Heart left ventricle (tissue), 16 donors: ENCODE measurements around the gene DOHH. TPM values are rescaled to one million over a fixed set of nuclear protein-coding genes. Genes with fewer than 3 reads are reported as not detected.

ENCODE experiments used
- ATAC-seq, 4 donors: fragments of 200-7000 bp; cut with Tn5 transposase; one replicate each; pipeline ENCODE4 v1.9.1; 2020 to 2022; ENCODE audit warnings: moderate library complexity in 4 of 4, mild to moderate bottlenecking in 3 of 4, moderate number of reproducible peaks in 1 of 4
- DNase-seq, 5 donors: peaks; one replicate each; pipeline ENCODE4 v3.0.0-alpha.2; 2020
- H3K27ac ChIP-seq, 12 donors: fragments of 200-600 bp; sonication (generic) in 4 of 12; one replicate each; pipeline versions ENCODE4 v1.5.0 to v1.8.0; 2016 to 2022; ENCODE audit warnings: mild to moderate bottlenecking in 2 of 12
- H3K27me3 ChIP-seq, 9 donors: fragments of 200-600 bp; sonication (generic) in 2 of 9; one replicate each; pipeline versions ENCODE4 v1.5.1 to v1.8.0; 2016 to 2022; ENCODE audit warnings: mild to moderate bottlenecking in 3 of 9
- H3K36me3 ChIP-seq, 9 donors: fragments of 200-600 bp; sonication (generic) in 2 of 9; one replicate each; pipeline versions ENCODE4 v1.5.0 to v1.8.0; 2018 to 2022; ENCODE audit warnings: mild to moderate bottlenecking in 2 of 9
- H3K4me1 ChIP-seq, 12 donors: fragments of 200-600 bp; sonication (generic) in 4 of 12; one replicate each; pipeline versions ENCODE4 v1.5.0 to v1.8.0; 2016 to 2022; ENCODE audit warnings: mild to moderate bottlenecking in 3 of 12
- H3K4me3 ChIP-seq, 12 donors: fragments of 200-600 bp; sonication (generic) in 4 of 12; one replicate each; pipeline versions ENCODE4 v1.5.0 to v1.8.0; 2017 to 2022; ENCODE audit warnings: mild to moderate bottlenecking in 9 of 12, moderate library complexity in 4 of 12
- H3K9me3 ChIP-seq, 12 donors: fragments of 200-600 bp; sonication (generic) in 4 of 12; one replicate each; pipeline versions ENCODE4 v1.5.0 to v1.8.0; 2016 to 2022; ENCODE audit warnings: mild to moderate bottlenecking in 1 of 12
- CTCF ChIP-seq, 12 donors: fragments of 200-600 bp; sonication (generic) in 4 of 12; IDR thresholded peaks; one replicate each; pipeline versions ENCODE4 v1.5.0 to v1.8.0; 2018 to 2022; ENCODE audit warnings: antibody characterized with exemption in 12 of 12, mild to moderate bottlenecking in 5 of 12
- POLR2A ChIP-seq, 2 donors: fragments of 450-650 bp; IDR thresholded peaks; one replicate each; pipeline ENCODE4 v1.6.1; 2017; ENCODE audit warnings: antibody characterized with exemption in 2 of 2, mild to moderate bottlenecking in 2 of 2, moderate library complexity in 2 of 2
- WGBS, 4 donors: extraction: QIAGEN DNeasy Blood & Tissue Kit in 2 of 4; methylation state at CpG; one replicate each; pipeline versions ENCODE4 v1.1.5 to v1.1.7; 2013 to 2018; 5-methylcytosine and 5-hydroxymethylcytosine counted together
- intact Hi-C, 10 donors: fragments of 100-400 bp; cut with DNase I; formaldehyde crosslinking; loops; one replicate each; pipeline versions ENCODE4 v1.11.1 to v1.14.2; 2022
- polyA plus RNA-seq, 2 donors: library from polyadenylated mRNA; stranded (reverse); fragments of 200-250 nt; gene quantifications; one replicate each; pipeline ENCODE4 v1.2.3, GENCODE V29; 2013
- total RNA-seq, 9 donors: library from RNA; depleted of rRNA in 2 of 9; stranded (reverse); fragments of >200 nt in 2 of 9; fragmentation: NEBNext Ultra II Directional in 3 of 9; extraction: Animal tissue kit (Norgen Biotek cat#: 25700) in 3 of 9; gene quantifications; one replicate each; pipeline versions ENCODE4 v1.1.0 to v1.2.4, GENCODE V29; 2016 to 2023
- donor health status: ischemic (EF 13 %, LVEDD 7.1; RV severe dilation, severe dysfunction).
- donor health status: healthy with polysubstance abuse.
- donor health status: DM: no; HTN: yes; CAD: no.
- donor health status: DM: no; HTN: no; CAD: no.
- donor health status: ischemic (EF 25% LVEDD 6.9; RV normal size, moderate dysfunction).
- donor health status: ischemic (EF 25% LVEDD 5.7; RV mildly dilated, moderate dysfunction).
- donor health status: healthy.
- donor health status: DM: yes; HTN: yes; CAD: no.
- donor health status: ischemic (EF 35%, LVEDD 5.7; RV mildly dilated, moderate dysfunction).
- donor health status: nonischemic (EF 11% LVEDD 7.7; RV severe dilation, severe dysfunction).
- donor health status: DM: yes; HTN: yes; CAD: no.
- donor health status: PGD.
- donor health status: ischemic (EF 29% LVEDD 5.4; RV normal size, mild dysfunction).
- donor health status: nonischemic (EF 23%, LVEDD 6.1; RV moderate dilation, normal function).

DOHH gene
- total and polyA plus RNA-seq, 11 donors: 7.4 to 34.3 (median 12.2) TPM

- H3K27me3 ChIP-seq: peaks cover 14 to 45% (median 34%) of the 10 kb centered on the region in 9 donors
- whole genome bisulfite sequencing, 4 donors: 22 to 25% (median 23%) methylated on average over 25 to 27 of the region's 27 CpGs
- H3K4me3 ChIP-seq: no peak overlapping the region
- H3K4me1 ChIP-seq: no peaks in the 10 kb centered on the region
- no peak for DNase-seq
- no peak overlapping the region for H3K27ac ChIP-seq
- TF ChIP-seq CTCF (IDR thresholded peaks at IDR 0.05) (no peak), POLR2A (IDR thresholded peaks at IDR 0.05) (no peak)
- no peaks in the 10 kb centered on the region for H3K36me3 ChIP-seq
- no peaks in the 10 kb centered on the region for H3K9me3 ChIP-seq
- no peak for ATAC-seq
- intact Hi-C loops: loop anchor here in 2 of 10 donors (5.0 to 10.0 kb wide), 2 partner anchors 156 to 254 kb away; partner anchors contain the start of gene CELF5 (in 1 of the 2)
These were observed 21.9 kb downstream of the DOHH start for GRCh38 chr19:3478409-3479176.

GRCh38 chr19:3477951-3478350 is 22.5 kb downstream of the DOHH start:
- no peaks in the 10 kb centered on the region for H3K9me3 ChIP-seq
- DNase-seq (no peak), ATAC-seq (no peak)
- H3K27me3 ChIP-seq: peaks cover 11 to 39% (median 28%) of the 10 kb centered on the region in 9 donors
- no peak overlapping the region for H3K4me3 ChIP-seq
- H3K4me1 ChIP-seq: peaks cover 0 to under 1% (median 0%) of the 10 kb centered on the region in 12 donors
- TF ChIP-seq CTCF (IDR thresholded peaks at IDR 0.05): no peak
- 67 to 94% (median 86%) methylated on average over 2 of the region's 2 CpGs for WGBS, 4 donors
- intact Hi-C loops: loop anchor here in 2 of 10 donors (5.0 to 10.0 kb wide), 2 partner anchors 156 to 253 kb away; partner anchors contain the start of gene CELF5 (in 1 of the 2)
- H3K27ac ChIP-seq: no peak overlapping the region
- no peaks in the 10 kb centered on the region for H3K36me3 ChIP-seq

DNA sequence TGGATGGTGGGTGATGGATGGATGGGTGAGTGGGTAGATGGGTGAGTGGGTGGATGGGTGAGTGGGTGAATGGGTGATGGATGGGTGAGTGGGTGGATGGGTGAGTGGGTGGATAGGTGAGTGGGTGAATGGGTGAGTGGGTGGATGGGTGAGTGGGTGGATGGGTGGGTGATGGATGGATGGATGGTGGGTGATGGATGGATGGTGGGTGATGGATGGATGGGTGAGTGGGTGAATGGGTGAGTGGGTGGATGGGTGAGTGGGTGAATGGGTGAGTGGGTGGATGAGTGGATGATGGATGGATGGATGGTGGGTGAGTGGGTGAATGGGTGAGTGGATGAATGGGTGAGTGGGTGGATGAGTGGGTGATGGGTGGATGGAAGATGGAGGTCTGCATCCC is 23.0 kb downstream of the DOHH start:
- H3K27ac ChIP-seq: no peak overlapping the region
- H3K4me3 ChIP-seq: no peak overlapping the region
- ATAC-seq (no peak), DNase-seq (no peak)
- H3K27me3 ChIP-seq: peaks cover 10 to 34% (median 25%) of the 10 kb centered on the region in 9 donors
- H3K9me3 ChIP-seq: no peaks in the 10 kb centered on the region
- TF ChIP-seq CTCF (IDR thresholded peaks at IDR 0.05) (no peak), POLR2A (IDR thresholded peaks at IDR 0.05) (no peak)
- H3K36me3 ChIP-seq: no peaks in the 10 kb centered on the region
- H3K4me1 ChIP-seq: peaks cover 0 to 5% (median 0%) of the 10 kb centered on the region in 12 donors
- intact Hi-C loops: loop anchor here in 2 of 10 donors (5.0 to 10.0 kb wide), 2 partner anchors 155 to 253 kb away; partner anchors contain the start of gene CELF5 (in 1 of the 2)

GRCh38 chr19:3476830-3477229 is 23.6 kb downstream of the DOHH start:
- Histone ChIP-seq H3K4me3 (no peak overlapping the region), H3K4me1 (peaks cover 0 to 10% (median 3%) of the 10 kb centered on the region in 12 donors), H3K27me3 (peaks cover 3 to 27% (median 18%) of the 10 kb centered on the region in 9 donors), H3K36me3 (no peaks in the 10 kb centered on the region), H3K27ac (no peak overlapping the region), H3K9me3 (no peaks in the 10 kb centered on the region)
- TF ChIP-seq CTCF (IDR thresholded peaks at IDR 0.05): no peak
- no peak for TF ChIP-seq POLR2A (IDR thresholded peaks at IDR 0.05)
- ATAC-seq (no peak), DNase-seq (no peak)
- 72 to 88% (median 86%) methylated on average over 2 of the region's 2 CpGs for WGBS, 4 donors
- intact Hi-C loops: loop anchor here in 2 of 10 donors (5.0 to 10.0 kb wide), 2 partner anchors 155 to 252 kb away; partner anchors contain the start of gene CELF5 (in 1 of the 2)
